Effector CD8-positive, alpha-beta T cell (primary cell): ENCODE results near the gene EDEM1.
"Not testable (repeated sequence)": the region's sequence is repeated elsewhere in the genome, so short reads cannot be mapped to it uniquely, and the experiment has no call there.

Experiments
- DNase-seq: peaks from one replicate; lab custom pipeline; 2025; lab: John Stamatoyannopoulos, UW

The EDEM1 gene

GRCh38 chr3:5232570-5232969, 45.1 kb downstream of the EDEM1 start:
- no peak for DNase-seq

GRCh38 chr3:5233026-5233425, 45.5 kb downstream of the EDEM1 start:
- no peak for DNase-seq

- no peak for DNase-seq
Observed at GRCh38 chr3:5235655-5236054, 48.1 kb downstream of the EDEM1 start.

- no peak for DNase-seq
Observed at GRCh38 chr3:5238545-5238944, 51.0 kb downstream of the EDEM1 start.

- no peak for DNase-seq
Observed at GRCh38 chr3:5239602-5240001, 52.1 kb downstream of the EDEM1 start.

- DNase-seq: no peak
Observed at GRCh38 chr3:5240740-5241139, 53.2 kb downstream of the EDEM1 start.

GRCh38 chr3:5242785-5243184, 55.3 kb downstream of the EDEM1 start:
- DNase-seq: not testable (repeated sequence)

- DNase-seq: no peak
Observed at GRCh38 chr3:5245927-5246326, 58.4 kb downstream of the EDEM1 start.

- no peak for DNase-seq
Observed at GRCh38 chr3:5248822-5249221, 61.3 kb downstream of the EDEM1 start.

GRCh38 chr3:5250467-5251195, 63.1 kb downstream of the EDEM1 start:
- no peak for DNase-seq

- no peak for DNase-seq
Observed at GRCh38 chr3:5251196-5251583, 63.7 kb downstream of the EDEM1 start.

- no peak for DNase-seq
Observed at GRCh38 chr3:5252131-5252530, 64.6 kb downstream of the EDEM1 start.

GRCh38 chr3:5254281-5255048, 67.0 kb downstream of the EDEM1 start:
- DNase-seq: no peak

GRCh38 chr3:5255404-5256344, 68.2 kb downstream of the EDEM1 start:
- no peak for DNase-seq

GRCh38 chr3:5258526-5258925, 71.0 kb downstream of the EDEM1 start:
- no peak for DNase-seq

GRCh38 chr3:5260992-5261501, 73.5 kb downstream of the EDEM1 start:
- DNase-seq: no peak

- DNase-seq: no peak
Observed at GRCh38 chr3:5262507-5262906, 75.0 kb downstream of the EDEM1 start.

- DNase-seq: no peak
Observed at GRCh38 chr3:5264093-5264600, 76.6 kb downstream of the EDEM1 start.

- DNase-seq: no peak
Observed at GRCh38 chr3:5264896-5265770, 77.6 kb downstream of the EDEM1 start.

GRCh38 chr3:5267252-5267651, 79.7 kb downstream of the EDEM1 start:
- no peak for DNase-seq

- DNase-seq: no peak
Observed at GRCh38 chr3:5267889-5268288, 80.4 kb downstream of the EDEM1 start.
